HG03095 (cell line): Measurements from ENCODE around the gene ZBTB42.
A peak's percentile ranks its signal among the peaks of the same experiment; 100 is the strongest.
"Not testable (repeated sequence)": the region's sequence is repeated elsewhere in the genome, so short reads cannot be mapped to it uniquely, and the experiment has no call there.

Experiments used
- ATAC-seq: cut with Tn5 transposase; IDR thresholded peaks from one replicate; pipeline ENCODE4 v1.9.1; 2021; ENCODE audit warnings: moderate library complexity; ENCODE audit not compliant: unreplicated experiment

ZBTB42 gene

GRCh38 chr14:104805941-104806624 is 5.2 kb downstream of the ZBTB42 start:
- no peak for ATAC-seq

DNA sequence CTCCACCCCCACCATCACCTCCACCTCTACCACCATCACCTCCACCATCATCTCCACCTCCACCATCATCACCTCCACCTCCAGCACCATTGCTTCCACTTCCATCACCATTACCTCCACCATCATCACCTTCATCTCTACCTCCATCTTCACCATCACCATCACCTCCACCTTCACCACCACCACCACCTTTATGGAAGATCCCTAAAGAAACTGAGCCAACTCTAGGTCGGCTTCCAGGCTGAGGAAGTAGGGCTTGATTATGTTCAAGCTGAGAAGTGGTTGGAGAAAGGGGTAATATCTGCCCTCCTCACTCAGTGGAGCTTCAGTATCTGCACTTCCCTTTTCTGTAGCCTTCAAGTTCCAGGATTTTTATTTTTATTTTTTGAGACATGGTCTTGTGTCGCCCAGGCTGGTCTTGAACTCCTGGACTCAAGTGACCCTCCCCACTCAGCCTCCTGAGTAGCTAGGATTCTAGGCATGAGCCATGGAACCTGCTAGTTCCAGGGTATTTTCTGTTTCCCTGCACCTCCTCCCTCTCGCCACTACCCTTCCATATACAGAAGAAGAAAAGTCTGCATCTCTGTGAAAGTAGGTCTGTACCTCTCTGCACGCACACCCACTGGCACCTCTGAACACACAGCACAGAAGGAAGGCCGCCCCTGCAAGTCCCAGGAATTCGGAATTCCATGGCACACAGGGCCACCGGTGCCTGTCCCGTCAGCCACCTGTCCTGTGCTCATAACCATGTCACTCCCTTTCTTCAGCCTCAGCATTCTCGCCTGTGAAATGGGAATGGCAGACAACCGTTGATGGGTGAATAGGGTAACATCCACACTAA is 5.9 kb downstream of the ZBTB42 start:
- ATAC-seq, result no peak

DNA sequence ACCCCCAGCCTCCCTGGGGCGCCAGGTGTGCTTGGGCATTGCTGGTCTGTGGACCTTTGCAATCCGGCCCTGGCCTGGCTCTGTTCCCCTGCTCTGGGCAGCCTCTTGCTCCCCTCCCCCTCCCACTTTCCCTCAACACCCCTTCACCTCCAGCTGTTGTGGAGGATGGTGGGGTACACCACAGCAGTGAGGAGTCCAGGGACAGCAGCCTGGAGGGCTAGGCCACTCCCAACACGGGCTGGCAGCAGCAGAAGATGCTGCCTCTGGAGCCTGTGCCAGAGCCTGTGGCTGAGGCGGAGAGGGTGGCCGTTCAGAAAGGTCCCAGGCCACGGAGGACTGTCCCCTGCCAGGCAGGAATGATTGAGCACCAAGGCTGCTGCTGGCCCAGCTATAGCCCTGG is 7.6 kb downstream of the ZBTB42 start:
- ATAC-seq, result no peak

- ATAC-seq, result no peak
These were observed 9.4 kb downstream of the ZBTB42 start for GRCh38 chr14:104810316-104810715.

DNA sequence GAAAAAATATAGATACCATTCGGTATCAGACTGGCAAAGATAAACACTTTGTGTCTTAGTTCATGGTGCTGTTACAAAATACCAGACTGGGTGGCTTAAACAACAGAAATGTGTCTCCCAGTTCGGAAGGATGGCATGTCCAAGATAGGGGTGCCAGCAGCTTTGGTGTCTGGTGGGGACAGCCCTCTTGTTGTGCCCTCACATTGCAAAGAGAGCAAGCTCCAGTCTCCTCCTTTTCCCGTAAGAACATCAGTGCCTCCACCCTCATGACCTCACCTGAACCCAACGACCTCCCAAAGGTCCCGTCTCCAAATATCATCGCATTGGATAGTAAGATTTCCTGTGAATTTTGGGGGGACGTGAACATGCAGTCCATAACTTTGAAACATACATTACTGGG is 12.4 kb downstream of the ZBTB42 start:
- ATAC-seq, result no peak

DNA sequence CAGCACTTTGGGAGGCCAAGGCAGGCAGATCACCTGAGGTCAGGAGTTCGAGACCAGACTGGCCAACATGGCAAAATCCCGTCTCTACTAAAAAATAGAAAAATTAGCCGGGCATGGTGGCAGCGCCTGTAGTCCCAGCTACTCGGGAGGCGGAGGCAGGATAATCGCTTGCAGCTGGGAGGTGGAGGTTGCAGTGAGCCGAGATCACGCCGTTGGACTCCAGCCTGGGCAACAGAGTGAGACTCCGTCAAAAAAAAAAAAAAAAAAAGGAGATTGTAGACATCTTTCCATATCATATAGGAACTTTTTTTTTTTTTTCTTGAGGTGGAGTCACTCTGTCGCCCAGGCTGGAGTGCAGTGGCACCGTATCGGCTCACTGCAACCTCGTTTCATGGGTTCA is 13.8 kb downstream of the ZBTB42 start:
- ATAC-seq, result not testable (repeated sequence)

GRCh38 chr14:104816616-104816884 is 15.6 kb downstream of the ZBTB42 start:
- peak; percentile 2 for ATAC-seq

DNA sequence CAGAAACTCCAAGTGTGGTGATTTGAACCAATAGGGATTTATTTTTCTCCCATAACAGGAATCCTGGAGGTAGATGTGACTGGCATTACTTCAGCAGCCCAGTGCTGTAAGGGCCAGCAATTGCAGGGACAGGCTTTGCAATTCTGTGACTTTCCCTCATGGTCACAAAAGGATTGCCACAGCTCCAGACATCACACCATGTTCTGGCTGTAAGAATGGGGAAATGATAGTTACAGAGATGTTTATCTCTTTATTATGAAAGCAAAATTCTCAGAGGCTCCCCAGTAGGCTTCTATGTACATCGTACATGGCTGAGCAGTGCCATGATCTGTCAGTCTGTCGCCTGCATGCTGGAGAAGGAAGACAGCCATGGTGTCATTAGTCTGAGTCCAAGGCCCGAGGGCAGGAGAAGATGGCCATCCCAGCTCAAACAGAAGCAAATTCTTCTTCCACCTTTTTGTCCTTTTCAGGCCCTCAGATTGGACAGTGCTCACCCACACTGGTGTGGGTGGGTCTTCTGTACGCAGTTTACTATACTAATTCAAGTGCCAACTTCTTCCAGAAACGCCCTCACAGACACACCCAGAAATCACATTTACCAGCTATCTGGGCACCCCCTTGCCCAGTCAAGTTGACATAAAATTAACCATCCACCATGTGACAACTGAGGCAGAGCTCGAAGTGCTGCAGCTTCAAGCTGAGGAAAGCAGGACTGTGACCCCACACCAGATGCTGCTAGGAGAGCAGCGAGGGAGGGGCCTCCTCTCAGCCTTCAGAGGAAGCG is 17.2 kb downstream of the ZBTB42 start:
- no peak for ATAC-seq

GRCh38 chr14:104818714-104819161 is 17.8 kb downstream of the ZBTB42 start:
- ATAC-seq, result no peak

DNA sequence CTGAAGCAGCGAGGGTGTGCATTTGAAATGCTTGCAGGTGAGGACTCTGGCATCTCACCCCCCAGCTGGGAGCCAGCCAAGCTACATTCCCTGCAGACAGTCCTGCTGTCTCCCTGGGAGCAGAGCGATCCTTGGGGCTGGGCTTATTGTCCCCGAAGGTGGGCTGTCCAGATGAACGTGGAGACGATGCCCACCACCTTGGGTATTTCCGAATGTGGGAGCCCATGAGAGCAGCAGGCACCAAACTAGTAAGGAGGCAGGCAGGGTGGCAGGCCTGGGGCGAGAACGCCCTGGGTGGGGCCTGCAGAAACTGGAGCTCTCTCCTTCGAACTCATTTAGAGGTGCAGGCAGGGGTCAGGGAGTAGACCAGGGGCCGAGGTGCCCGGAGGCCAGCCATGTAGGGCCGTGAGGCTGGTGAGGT is 18.5 kb downstream of the ZBTB42 start:
- ATAC-seq, result no peak

- no peak for ATAC-seq
These were observed 19.8 kb downstream of the ZBTB42 start for GRCh38 chr14:104820669-104821228.

DNA sequence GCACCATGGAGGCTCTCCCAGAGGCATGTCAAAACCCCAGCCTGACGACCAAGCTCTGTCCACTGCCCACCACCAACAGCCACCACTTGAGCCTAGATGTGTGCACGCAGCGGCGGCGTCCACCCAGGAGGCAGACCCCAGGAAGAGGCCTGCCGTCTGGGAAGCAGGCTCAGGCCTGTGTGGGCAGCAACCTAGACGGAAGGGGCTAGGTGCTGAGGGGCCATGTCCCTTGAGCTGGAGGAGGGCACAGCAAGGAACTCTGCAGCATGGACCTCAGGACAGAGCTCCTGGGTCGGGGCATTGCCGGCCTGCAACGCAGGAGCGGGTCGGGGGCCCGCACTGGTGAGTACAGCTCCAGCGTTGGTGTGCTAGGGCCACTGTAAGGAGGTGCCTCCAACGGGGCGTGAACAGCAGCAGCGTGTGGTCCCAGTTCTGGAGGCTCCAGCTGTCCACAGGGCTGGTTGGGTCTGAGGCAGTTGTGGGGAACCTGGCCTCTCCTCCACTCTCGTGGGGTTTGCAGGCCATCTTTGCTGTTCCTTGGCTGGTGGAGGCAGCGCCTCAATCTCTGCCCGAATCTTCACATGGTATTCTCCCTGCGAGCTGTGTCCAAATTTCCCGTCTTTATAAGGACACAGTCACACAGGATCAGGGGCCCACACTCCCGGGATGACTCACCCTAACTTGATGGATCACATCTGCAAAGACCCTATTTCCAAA is 20.5 kb downstream of the ZBTB42 start:
- ATAC-seq, result no peak

DNA sequence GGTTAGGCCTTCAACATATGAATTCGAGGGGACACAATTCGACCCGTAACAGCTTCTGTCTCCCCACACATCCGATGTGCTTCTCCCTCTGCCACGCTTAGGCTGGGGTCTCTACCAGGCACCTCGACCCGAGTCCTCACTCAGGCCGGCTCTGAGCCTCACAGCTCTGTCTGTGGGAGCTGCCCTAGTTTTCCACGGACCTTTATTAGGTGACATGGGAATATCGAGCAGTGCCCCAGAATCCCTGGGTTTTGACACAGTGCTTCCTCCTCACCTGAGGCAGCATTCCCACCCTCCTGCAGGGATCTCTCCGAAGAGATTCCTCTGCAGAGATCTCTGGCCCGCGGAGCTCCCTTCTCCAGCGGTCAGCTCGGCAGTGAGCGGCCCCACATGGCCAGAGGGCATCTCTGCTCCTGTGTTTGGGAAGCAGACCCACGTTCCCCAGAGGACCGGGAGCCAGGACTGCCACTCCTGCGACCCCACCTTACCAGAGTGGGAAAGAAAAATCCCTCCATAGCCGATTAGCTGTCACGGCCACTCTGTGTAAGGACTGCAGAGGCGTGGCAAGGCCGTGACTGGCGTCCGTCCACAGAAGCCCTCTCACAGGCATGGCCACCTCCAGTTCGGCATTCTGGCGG is 21.2 kb downstream of the ZBTB42 start:
- no peak for ATAC-seq

DNA sequence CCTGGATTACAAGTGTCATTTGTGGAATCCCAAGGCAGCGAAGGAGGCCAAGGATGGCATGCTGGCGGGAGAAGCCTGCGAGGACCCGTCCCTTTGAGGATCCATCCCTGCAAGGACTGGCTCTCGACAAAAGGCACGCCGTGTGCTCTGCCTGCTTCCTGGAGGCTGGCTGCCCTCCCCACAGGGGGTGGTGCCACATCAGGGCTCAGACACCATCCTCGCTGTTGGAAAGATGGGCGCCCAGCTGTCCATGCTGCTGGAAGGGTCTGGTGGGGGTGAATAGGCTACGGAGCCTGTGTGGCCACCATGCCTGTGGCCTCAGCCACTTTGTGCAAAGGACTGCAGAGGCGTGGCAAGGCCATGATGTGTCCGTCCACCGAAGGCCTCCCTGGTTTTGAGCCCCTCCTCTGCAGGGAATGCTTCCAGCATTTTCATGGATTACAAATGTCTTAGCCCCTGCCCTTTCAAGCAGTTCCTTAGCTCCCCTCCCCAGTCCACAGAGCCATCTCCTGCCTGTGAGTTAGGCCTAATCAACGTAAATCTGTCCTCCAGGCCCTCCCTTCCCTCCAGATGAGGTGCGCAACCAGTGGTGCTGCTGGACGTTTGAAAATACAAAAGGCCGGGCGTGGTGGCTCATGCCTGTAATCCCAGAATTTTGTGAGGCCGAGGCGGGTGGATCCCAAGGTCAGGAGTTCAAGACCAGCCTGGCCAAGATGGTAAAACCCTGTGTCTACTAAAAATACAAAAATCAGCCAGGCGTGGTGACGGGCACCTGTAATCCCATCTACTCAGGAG is 22.1 kb downstream of the ZBTB42 start:
- no peak for ATAC-seq

DNA sequence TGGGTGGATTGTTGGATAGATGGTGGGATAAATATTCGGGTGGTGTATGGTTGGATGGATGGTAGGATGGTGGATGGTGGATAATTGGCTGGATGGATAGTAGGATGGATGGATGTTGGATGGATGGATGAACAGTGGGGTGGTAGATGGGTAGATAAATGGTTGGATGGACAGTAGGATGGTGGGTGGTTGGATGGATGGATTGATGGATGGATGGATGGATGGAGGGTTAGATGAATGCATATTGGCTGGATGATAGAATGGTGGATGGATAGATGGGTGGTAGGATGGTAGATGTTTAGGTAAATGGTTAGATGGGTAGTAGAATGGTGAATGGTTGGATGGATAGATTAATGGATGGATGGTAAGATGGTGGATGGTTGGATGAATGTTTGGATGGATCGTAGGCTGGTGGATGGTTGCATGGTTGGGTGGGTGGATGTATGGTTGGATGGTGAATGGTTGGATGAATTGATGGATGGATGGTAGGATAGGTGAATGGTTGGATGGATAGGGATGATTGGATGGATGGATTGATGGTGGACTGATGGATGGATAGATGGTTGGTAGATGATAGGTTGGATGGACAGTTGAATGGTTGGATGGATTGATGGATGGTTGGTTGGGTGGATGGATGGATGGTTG is 23.6 kb downstream of the ZBTB42 start:
- no peak for ATAC-seq

DNA sequence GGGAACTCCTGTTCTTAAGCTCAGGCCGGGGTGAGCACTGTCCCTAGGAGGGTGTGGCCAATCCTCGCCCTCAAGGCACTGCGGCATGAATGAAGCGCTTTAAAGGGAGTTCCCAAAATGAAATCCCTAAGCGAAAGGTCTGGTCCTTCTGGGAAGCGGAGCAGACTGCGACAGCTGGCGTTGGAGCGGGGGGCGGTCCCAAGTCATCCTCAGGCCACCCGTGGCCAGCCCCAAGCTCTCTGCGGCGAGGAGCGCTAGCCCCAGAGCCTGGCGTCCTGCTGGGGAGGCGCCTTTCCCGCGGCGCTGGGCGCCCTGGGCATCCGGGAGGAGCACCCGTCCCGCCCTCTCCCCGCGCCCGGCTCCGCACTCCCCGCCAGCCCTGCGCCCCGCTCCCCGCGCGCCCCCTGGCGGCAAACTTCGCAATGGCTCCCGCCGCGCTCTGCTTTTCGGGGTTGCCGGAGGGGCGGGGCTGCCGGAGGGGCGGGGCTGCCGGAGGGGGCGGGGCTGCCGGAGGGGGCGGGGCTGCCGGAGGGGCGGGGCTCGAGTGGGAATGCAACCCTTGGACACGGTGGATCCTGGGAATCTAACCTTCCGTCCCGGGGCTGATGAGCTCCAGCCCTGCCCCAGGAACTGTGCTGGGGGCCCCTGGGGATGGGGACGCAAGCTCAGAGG is 25.4 kb downstream of the ZBTB42 start:
- ATAC-seq, result peak; percentile 61

GRCh38 chr14:104826861-104827176 is 25.9 kb downstream of the ZBTB42 start:
- no peak for ATAC-seq

GRCh38 chr14:104827177-104828055 is 26.5 kb downstream of the ZBTB42 start:
- no peak for ATAC-seq
